GM19467 (cell line): ENCODE results near the gene RFWD3.
A peak's percentile ranks its signal among the peaks of the same experiment; 100 is the strongest.
"Not testable (repeated sequence)": the region's sequence is repeated elsewhere in the genome, so short reads cannot be mapped to it uniquely, and the experiment has no call there.

Source experiments
- ATAC-seq: cut with Tn5 transposase; IDR thresholded peaks from one replicate; pipeline ENCODE4 v1.9.1; 2021; ENCODE audit warnings: mild to moderate bottlenecking, moderate library complexity; ENCODE audit not compliant: unreplicated experiment

Gene RFWD3

GRCh38 chr16:74666425-74667254, at the start of gene RFWD3:
TSS of gene RFWD3 (minus strand) at chr16:74666877. CDS start at chr16:74661449, 5,428 bp downstream.
- peak; percentile 99 for ATAC-seq

- no peak for ATAC-seq
Measured at GRCh38 chr16:74716355-74716754, 49.7 kb upstream of the RFWD3 start.

- no peak for ATAC-seq
Measured at GRCh38 chr16:74713876-74714275, 47.2 kb upstream of the RFWD3 start.

- no peak for ATAC-seq
Measured at GRCh38 chr16:74713325-74713724, 46.6 kb upstream of the RFWD3 start.

GRCh38 chr16:74711938-74712337, 45.3 kb upstream of the RFWD3 start:
- no peak for ATAC-seq

GRCh38 chr16:74710401-74710800, 43.7 kb upstream of the RFWD3 start:
- ATAC-seq: no peak

GRCh38 chr16:74709441-74709877, 42.8 kb upstream of the RFWD3 start:
- ATAC-seq: peak; percentile 92

GRCh38 chr16:74700438-74701225, 34.0 kb upstream of the RFWD3 start, which contains the start of gene MLKL:
TSS of gene MLKL (minus strand) at chr16:74700862. CDS start at chr16:74695757, 5,105 bp downstream.
- peak; percentile 40 for ATAC-seq

- ATAC-seq: peak; percentile 28
Measured at GRCh38 chr16:74700116-74700437, 33.4 kb upstream of the RFWD3 start.

GRCh38 chr16:74699666-74700065, 33.0 kb upstream of the RFWD3 start:
- no peak for ATAC-seq

GRCh38 chr16:74698222-74698621, 31.5 kb upstream of the RFWD3 start:
- no peak for ATAC-seq

- ATAC-seq: peak; percentile 77
Measured at GRCh38 chr16:74695450-74696422, 29.1 kb upstream of the RFWD3 start.

- no peak for ATAC-seq
Measured at GRCh38 chr16:74691093-74691855, 24.6 kb upstream of the RFWD3 start.

- no peak for ATAC-seq
Measured at GRCh38 chr16:74682556-74682955, 15.9 kb upstream of the RFWD3 start.

- no peak for ATAC-seq
Measured at GRCh38 chr16:74680681-74681080, 14.0 kb upstream of the RFWD3 start.

- ATAC-seq: no peak
Measured at GRCh38 chr16:74679983-74680382, 13.3 kb upstream of the RFWD3 start.

- ATAC-seq: no peak
Measured at GRCh38 chr16:74677868-74678267, 11.2 kb upstream of the RFWD3 start.

GRCh38 chr16:74673876-74674275, 7.2 kb upstream of the RFWD3 start:
- no peak for ATAC-seq

- ATAC-seq: not testable (repeated sequence)
Measured at GRCh38 chr16:74668877-74669276, 2.2 kb upstream of the RFWD3 start.

- no peak for ATAC-seq
Measured at GRCh38 chr16:74667255-74667700, 601 bp upstream of the RFWD3 start.
